ENCODE data around the gene ESD.
"Not testable (repeated sequence)": the region's sequence is repeated elsewhere in the genome, so short reads cannot be mapped to it uniquely, and the experiment has no call there.

ESD gene, protein sequence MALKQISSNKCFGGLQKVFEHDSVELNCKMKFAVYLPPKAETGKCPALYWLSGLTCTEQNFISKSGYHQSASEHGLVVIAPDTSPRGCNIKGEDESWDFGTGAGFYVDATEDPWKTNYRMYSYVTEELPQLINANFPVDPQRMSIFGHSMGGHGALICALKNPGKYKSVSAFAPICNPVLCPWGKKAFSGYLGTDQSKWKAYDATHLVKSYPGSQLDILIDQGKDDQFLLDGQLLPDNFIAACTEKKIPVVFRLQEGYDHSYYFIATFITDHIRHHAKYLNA

DNA sequence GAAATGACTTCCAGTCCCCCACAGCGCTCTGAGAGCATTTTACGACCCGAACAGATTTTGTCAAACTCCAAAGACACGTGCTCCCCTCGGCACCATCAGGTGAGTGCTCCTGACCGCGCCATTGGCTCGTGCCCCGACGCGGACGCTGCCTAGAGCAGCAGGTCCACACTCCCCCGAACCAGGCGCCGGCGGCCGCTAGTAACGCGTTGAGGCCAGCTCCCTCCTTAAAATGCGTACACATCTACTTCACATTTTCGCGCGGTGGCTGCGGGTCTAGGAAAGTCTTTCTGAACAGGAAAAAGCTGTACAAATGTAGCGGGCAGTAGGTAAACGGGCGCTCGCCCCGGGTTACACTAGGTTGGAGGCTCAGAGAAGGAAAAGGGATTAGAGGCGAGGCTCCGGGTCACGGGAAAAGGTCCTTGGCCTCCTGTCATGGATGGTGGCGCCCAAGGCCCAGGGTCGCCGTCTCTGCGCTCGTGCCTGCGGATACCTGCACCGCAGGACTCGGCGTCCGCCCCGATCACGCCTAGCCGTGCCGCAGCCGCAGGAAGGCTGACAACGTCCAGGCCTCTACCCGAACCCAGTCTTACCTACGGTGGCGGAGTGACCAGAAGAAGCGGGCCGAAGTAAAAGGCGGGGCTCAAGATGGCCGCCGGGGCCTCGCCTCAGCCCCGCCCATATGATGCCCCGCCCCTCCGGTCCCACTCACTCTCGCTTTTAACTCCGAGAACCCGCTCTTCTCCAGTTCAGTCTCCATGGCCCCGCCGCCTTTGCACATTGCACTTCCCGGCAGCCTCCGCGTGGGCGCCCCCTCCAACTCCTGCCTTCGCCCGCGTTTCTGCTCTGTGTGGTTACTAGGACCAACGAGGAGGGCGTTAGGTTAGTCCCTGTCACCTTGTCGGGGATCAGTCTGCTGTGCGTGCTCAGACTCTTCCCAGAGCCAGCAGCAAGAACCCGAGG lies at the start of gene ESD:
TSS of gene ESD (minus strand) at position 647 of the 960 bp plus-strand sequence. CDS start 5,748 bp downstream, outside the sequence.
- peak; percentile 90 to 96 (median 91) for DNase-seq

DNA sequence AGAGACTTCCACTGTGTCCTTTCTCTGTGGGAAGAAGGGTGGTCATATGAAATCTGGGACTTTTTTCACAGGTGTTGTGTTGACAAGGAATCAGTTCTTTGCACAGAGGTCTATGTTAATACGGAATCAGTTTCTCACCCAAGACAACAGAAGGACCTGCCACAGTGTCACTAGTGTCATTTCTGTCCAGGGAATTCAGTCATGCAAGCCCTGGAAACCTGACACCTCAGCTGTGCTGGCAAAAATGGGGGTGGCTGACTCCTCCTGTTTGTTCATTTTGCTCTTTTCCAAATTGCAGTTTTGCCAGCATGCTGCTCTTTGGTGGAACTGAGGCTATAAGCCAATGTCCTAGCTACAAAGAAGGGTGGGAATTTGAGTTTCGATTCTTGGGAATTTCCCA lies 49.8 kb upstream of the ESD start:
- DNase-seq: peak in 1 of 3 experiments; percentile 12

DNA sequence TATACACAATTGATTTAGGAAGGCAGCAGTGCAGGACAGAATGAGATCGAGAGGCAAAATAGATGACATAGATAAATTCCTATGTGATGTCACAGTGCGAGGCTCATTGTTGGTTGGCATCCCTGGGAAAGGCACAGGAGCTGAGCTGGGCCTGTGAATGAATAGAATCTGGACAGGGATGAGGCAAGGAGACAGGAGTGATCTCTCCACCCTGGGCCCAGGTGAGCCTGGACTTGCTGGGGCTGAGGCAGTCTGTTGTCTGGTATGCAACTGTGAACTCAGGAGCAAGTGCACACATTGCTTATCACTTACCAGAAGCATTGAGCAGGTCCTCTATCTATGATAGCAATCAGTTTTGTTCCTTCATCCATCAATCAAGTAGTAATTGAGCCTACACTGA lies 48.2 kb upstream of the ESD start:
- no peak for DNase-seq

DNA sequence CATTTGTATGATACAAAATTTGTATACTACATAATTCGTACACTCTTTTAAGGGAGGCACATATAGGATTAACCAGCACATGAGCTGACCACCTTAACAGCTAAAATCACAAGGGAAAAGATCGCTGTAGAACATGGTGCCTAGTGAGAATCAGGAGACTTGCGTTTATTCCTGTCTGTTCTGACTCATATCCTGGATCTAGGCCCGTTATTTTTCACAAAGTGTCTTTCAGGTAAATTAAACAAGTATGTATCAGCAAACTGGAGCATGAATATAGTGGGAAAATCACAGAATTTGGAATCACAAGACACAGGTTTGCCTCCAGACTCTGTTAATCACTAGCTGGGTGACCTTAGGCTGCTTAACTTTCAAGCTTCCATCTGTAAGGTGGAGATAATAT lies 47.5 kb upstream of the ESD start:
- no peak for DNase-seq

DNA sequence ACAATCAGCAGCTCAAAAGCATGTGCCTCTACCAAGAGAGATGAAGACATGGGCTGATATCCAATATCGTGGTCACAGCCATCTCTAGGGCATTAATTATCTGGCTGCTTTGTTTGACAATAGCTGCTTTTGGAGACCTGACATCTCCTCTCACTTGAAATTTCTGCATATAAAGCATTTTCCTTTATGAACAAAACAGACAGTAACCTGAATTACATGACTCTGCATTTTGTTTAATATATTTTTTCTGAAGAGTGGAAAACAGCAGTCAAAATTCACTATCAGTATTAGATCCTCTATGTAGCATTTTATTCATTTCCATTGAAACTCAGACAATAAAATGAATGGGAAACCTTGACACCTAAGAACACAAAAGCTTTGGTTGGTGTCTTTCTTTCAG lies 42.4 kb upstream of the ESD start:
- DNase-seq: peak in 1 of 3 experiments; percentile 7

DNA sequence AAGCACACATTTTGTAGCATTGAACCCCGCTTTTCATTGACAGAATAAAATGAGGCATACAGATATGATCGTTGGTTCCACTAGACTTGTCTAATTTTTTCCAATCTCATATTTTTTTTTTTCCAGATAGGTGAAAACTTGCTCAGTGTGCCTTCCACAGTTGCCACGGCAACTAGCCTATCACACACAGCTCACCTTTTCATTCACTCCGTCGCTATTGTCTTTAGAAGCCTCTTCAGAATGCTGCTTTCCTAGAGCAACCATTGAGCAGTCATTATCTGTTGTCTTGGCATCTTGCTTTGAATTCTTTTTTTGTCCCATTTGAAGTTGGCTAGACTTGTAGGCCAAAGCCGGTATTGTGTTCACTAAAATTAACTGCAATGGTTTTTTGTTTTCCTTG lies 37.7 kb upstream of the ESD start:
- DNase-seq: peak in 1 of 3 experiments; percentile 12

DNA sequence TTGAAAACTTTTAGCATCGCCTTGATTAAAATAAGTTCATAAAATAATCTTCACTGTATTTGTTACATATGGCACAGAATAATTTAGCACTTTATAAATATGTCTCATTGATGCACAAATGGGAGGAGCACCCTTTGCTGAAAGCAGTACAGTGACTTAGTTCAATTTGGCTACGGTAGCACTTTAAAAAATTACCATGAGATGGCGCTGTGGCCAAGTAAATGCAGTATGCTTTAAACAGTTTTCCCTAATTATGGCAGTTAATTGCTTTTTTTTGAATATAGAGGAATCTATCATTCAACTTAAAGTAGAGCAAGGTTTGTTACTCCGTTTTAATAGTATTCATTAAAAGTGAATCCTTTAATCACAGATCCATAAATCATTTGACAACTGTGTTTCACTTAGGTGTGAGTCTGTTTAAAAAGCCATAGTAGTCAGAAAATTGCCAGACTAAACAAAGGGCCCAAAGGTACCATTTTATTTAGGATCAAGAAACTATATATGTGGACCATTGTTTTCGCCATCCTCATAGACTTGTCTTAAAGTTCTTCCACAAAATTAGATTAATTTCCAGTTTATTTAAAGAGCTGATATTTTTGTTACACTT lies 34.7 kb upstream of the ESD start:
- DNase-seq: peak; percentile 16 to 66 (median 45)

DNA sequence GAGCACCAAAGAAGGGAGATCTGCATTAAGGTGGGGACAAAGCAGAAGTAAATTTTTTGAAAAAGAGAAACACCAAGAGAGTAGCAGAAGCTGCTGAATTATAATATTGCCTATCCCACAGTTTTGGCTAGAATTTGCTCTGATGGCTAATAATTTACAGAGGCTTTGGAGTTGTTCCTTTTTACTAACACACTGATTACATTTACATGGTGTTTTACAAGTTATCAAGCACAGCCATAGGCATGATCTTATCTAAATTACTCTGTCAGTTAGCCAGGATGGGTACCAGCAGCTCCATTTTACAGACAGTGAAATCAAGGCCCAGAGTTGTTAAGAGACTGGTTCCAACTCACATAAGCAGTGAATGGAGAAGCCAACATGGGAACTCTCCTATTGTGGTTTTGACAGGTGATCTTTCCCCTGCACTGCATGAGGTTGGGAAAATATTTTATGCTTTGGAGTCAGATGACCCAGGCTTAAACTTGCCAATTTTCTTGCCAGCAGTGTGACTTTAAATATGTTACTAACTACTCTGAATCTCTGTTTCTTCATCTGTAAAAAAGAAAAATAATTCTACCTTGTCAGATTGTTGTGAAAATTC lies 33.5 kb upstream of the ESD start:
- DNase-seq: no peak

DNA sequence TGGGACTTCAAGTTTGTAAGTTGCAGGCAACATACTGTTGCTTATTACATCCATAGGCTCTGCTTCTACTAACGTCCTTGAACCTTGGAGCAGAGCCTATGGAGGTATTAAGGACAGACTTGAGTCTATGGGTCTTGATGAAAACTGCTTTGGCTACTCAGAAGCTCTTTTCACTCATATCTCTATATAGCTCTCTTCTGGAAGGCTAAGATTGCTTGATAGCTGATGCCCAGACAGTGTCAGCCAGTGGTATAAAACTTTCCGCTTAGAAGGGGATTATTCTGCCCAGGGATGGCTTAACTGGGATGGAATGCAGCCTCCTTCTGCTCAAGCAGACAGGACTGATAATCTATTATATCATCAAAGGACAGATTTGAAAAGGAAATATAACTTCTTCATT lies 25.6 kb upstream of the ESD start:
- DNase-seq: no peak

DNA sequence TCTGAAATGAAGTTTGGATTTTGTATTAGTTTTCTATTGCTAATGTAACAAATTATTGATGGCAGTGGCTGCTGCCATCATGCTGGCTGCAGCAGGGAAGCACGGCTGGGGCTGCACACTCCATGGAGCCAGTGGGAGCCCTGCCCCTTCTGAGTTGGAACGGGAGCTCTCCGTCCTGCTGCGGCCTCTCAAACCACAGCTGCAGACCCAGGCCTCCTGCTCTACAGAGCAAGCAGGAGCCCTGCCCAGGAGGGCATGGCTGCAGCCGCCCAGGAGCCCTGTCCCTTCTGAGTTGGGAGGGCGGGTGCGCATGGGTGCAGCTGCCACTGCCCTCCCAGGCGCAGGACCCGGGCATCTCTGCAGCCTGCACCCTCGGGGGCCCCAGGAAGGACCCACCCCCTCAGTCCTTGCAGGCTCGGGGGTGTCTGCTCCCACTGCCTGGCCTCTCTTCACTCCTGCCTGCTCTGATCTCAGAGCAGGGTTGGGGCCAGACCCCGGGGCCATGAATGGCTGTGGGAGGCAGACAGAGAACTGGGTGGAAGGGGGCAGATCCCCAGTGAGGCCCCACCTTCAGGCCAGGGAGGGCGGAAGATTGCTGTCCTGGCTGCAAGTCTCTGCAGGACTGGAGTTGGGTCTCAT lies 21.0 kb upstream of the ESD start:
- DNase-seq: no peak

DNA sequence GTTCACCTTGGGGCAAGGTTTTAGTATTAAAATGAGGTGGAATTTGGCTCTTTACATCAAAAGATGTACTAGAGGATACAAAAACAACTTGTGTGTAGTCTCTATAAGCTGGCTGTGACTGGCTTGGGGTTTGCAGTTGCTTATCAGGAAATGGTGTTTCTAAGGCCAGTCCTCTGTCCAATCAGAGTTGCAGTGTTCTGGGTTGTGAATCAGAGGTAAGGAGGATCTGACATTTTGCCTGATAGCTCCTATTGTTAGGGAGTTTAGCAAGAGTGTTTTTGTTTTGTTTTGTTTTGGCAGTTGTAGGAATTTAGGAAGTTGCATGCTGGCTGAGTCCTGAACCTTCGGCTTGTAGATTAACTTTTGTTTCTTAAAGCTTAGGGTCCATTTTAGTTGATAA lies 20.1 kb upstream of the ESD start:
- DNase-seq: no peak

DNA sequence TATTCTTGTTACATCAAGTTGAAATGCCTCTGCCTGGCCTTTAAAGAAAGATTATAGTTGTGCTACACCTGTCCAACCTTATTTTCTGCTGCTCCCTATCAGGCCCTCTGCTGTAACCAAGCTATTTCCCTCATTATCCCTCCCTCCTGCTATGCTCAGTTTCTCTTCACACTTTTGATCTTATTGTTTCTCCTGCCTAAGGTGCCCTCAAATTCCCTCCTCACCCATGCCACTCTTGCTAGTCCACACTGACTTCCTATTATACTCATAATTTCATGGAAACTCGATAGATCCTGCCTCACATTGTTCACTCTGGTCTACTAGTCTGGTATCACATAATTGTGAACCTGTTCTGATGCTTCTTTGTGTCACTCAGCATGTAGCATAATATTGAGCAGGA lies 19.4 kb upstream of the ESD start:
- no peak for DNase-seq

DNA sequence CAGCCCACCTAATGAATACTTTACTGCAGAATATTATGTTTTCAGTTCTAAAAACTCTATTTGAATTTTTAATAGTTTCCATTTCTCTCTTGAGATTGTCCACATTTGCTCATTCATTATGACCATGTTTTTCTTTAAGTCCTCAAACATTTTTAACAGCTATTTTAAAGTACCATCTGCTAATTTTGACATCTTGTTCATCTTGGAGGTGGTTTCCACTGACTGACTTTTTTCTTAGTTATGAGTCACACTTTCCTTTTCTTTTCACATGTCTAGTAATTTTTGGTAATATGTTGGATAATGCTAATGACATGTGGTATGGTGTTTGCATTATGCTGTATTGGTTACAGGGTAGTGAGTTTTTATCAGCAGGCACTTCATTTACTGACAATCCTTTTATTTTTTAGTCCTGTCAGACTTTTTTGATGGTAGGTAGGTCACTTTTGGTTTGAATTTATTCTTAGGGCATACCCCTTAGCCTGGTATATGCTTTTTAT lies 15.4 kb upstream of the ESD start:
- DNase-seq: no peak

DNA sequence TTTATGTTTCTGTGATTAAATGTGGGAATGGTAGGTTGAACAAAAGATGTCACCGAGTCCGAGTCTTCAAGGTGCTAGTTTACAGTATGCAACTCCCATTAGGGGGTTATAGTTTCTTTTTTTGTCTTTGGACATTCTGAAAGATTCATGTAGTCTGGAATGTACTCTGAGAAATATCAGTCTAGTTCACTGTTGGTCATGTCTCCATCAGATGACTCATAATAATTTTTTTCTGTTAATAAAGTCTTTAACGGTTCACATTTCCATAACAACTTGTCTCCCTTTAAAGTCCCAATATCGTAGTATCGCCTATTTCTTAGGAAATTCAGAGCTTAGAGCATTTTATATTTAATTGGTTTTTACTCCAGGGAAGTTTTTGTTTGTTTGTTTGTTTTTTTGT lies 13.5 kb upstream of the ESD start:
- no peak for DNase-seq

DNA sequence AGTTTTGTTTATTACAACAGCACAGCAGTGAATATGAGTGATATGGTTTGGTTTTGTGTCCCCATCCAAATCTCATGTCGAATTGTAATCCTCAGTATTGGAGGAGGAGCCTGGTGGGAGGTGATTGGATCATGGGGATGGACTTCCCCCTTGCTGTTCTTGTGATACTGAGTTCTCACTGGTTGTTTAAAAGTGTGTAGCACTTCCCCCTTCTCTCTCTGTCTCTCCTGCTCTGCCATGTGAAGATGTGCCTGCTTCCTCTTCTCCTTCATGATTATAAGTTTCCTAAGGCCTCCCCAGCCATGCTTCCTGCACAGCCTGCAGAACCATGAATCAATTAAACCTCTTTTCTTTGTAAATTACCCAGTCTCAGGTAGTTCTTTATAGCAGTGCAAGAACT lies 8.0 kb upstream of the ESD start:
- not testable (repeated sequence) for DNase-seq

DNA sequence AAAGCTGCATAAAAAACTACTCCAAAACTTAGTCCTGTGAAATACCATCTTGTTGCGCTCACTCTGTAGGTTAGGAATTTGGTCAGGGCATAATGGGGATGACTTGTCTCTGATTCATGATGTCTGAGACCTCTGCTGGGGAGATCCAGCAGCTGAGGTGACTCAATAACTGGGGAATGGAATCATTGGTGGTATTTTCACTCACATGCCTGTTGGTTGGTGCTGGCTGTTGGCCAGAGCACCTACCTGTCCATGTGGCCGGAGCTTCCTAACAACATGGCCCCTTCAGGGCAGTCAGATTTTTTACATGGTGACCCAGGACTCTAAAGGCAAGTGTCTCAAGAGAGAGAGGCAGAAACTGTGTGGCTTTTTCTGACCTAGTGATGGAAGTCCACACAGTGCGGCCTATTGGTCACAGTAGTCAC lies 7.4 kb upstream of the ESD start:
- no peak for DNase-seq

DNA sequence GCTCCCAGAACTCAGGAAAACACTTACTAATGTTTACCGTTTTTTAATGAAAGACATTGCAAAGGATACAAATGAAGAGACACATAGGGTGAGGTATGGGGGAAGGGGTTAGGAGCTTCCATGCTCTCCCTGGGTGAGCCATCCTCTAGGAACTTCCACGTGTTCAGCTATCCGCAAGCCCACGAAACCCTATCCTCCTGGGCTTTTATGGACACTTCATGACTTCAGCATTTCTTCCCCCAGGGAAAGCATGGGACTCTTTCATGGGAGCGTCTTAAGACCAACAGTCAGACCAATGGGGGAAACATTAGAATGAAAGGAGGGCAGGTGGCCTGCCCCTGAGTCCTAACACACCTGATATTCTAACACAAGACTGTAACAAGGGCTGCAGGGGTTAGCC lies 6.6 kb upstream of the ESD start:
- no peak for DNase-seq

DNA sequence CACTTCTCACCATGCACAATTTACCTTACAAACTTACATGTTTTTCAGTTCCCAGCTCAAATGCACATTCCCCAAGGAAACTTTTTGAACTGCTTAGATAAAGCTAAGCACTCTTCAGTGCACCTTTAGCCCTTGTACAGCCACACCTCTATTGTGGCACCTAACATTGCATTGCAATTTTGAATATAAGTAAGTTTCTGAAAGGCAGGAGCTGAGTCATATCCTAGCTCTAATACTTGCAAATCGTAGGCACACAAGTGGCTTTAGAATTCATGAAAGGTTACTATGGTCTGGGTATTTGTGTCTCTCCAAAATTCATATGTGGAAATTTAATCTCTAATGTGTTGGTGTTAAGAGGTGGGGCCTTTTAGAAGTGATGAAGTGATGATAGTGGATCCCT lies 4.9 kb upstream of the ESD start:
- peak in 1 of 3 experiments; percentile 8 for DNase-seq

DNA sequence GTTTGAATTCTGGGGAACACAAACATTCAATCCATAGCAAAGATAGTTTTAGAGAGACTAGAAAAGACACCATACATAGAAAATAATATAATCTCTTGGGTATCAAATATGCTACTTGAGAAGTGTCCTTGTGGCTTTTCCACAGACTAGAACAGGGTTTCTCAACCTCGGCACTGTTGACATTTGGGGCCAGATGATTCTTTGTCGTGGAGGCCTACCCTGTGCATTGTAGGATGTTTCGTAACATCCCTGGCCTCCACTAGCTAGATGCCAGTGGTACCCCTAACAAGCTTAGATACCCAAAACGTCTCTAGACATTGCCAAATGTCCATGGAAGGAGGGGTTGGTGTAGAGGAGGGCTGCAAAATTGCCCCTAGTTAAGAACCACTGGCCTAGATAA lies 2.2 kb upstream of the ESD start:
- DNase-seq: no peak

DNA sequence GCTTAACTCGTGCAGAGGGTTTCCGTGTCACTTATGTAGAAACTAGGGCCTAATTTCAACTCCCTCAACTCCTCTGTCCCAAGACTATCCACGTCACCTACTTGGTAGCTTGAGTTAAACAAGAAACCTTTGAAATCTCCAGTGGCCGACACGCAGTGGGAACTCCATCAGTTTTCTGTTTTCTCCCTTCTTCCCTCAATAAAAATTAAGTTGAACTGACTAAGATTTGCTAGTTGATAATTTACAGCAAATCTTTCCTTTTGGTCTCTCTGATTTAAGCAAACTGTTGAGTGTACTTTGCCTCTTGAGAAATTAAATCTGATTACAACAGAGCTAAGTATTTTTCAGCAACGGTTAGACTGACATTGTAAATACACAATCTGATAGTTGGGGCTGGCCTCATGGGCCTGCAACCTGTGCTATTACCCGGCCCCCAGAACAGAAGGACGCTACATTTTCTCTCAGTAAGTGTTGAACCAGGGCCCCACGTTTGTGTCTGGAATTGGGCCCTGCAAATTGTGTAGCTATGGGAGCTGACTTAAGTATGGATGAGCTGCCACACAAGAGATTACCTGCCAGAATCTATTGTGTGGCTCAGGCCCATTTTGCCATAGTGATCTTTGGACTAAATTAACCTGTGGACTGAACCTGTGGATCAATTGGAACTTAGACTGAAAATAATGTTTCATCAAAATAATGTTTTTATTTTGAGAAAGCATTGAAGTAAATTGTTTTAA lies 708 bp upstream of the ESD start:
- DNase-seq: peak in 2 of 3 experiments; percentile 48 to 68

DNA sequence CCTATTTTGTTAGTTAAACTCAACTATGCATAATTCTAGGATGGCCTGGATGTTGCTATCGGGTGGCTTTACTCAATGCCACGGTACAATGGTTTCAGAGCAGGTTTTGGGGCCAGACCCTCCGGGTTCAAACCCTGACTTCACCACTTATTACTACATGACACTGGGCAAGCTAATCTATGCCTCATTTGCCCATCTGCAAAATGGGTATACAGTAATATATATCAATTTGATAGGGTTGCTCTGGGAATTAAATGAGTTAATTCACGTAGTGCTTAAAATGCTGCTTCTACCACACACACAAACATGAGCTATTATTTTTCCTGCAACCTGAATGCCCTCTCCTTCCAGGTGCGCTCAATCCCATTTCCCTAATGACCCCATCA lies 839 bp downstream of the ESD start:
- DNase-seq: no peak

DNA sequence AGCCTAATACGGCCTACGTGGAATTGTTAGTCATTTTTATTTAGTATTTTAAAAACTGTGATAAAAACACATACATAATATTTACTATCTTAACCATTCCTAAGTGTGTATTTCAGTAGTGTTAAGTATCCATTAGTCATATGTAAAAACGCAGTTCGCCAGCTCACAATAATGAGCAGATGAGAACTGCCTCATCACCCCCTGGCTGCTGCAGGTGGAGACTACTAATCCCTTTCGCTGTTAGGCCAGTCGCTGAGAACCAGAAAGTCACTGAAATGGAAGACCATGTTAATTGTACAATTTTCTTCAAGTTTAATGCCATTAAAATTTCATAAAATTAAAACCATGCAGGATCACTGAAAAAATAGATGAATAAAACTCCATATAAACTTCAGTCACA lies 1.6 kb downstream of the ESD start:
- DNase-seq: peak in 1 of 3 experiments; percentile 4

Data from NCI-H1417 (cell line).